GM23248 (cell line): ENCODE data around the gene CDC14A. TPM values are rescaled to one million over a fixed set of nuclear protein-coding genes. Genes with fewer than 3 reads are reported as not detected.
"Not testable (repeated sequence)": the region's sequence is repeated elsewhere in the genome, so short reads cannot be mapped to it uniquely, and the experiment has no call there.

Source experiments
- DNase-seq: peaks from one replicate; pipeline ENCODE4 v3.0.0-alpha.2; 2015
- H2AFZ ChIP-seq: fragments of 200-600 bp; sonication (generic); 2 replicates; pipeline ENCODE4 v1.6.1; 2016; ENCODE audit warnings: antibody characterized with exemption
- H3F3A ChIP-seq: fragments of 200-600 bp; sonication (generic); 2 replicates; pipeline ENCODE4 v1.6.1; 2016; ENCODE audit warnings: mild to moderate bottlenecking, antibody characterized with exemption, mixed run types; ENCODE audit not compliant: insufficient read depth
- H3K27ac ChIP-seq: fragments of 200-600 bp; sonication (generic); 2 replicates; pipeline ENCODE4 v1.5.1; 2016; ENCODE audit warnings: mild to moderate bottlenecking
- H3K27me3 ChIP-seq: fragments of 200-600 bp; sonication (generic); replicated peaks from 2 replicates; pipeline ENCODE4 v1.6.1; 2016; ENCODE audit warnings: mild to moderate bottlenecking; ENCODE audit not compliant: insufficient read depth
- H3K36me3 ChIP-seq: fragments of 200-600 bp; sonication (generic); 2 replicates; pipeline ENCODE4 v1.6.1; 2016; ENCODE audit warnings: low read depth, mild to moderate bottlenecking
- H3K4me1 ChIP-seq: fragments of 200-600 bp; sonication (generic); 2 replicates; pipeline ENCODE4 v1.6.1; 2016; ENCODE audit warnings: mild to moderate bottlenecking; ENCODE audit not compliant: insufficient read depth
- H3K4me2 ChIP-seq: fragments of 200-600 bp; sonication (generic); one replicate; pipeline ENCODE4 v1.6.1; 2016; ENCODE audit warnings: mild to moderate bottlenecking; ENCODE audit not compliant: unreplicated experiment
- H3K4me3 ChIP-seq: fragments of 200-600 bp; sonication (generic); 2 replicates; pipeline ENCODE4 v1.5.1; 2016; ENCODE audit warnings: mild to moderate bottlenecking
- H3K79me2 ChIP-seq: fragments of 200-600 bp; sonication (generic); 2 replicates; pipeline ENCODE4 v1.6.1; 2016; ENCODE audit warnings: mild to moderate bottlenecking; ENCODE audit not compliant: insufficient read depth
- H3K9ac ChIP-seq: fragments of 200-600 bp; sonication (generic); 2 replicates; pipeline ENCODE4 v1.6.1; 2016; ENCODE audit warnings: mild to moderate bottlenecking
- H3K9me2 ChIP-seq: fragments of 200-600 bp; sonication (generic); 2 replicates; pipeline ENCODE4 v1.6.1; 2016; ENCODE audit warnings: mixed run types, mild to moderate bottlenecking, moderate library complexity; ENCODE audit not compliant: insufficient read depth
- H3K9me3 ChIP-seq: fragments of 200-600 bp; sonication (generic); one replicate; pipeline ENCODE4 v1.6.1; 2017; ENCODE audit warnings: low read depth
- H4K20me1 ChIP-seq: fragments of 200-600 bp; sonication (generic); 2 replicates; pipeline ENCODE4 v1.6.0; 2016; ENCODE audit not compliant: insufficient read depth
- EZH2 ChIP-seq: fragments of 200-600 bp; sonication (generic); IDR thresholded peaks from 2 replicates; pipeline ENCODE4 v1.6.1; 2018; ENCODE audit warnings: antibody characterized with exemption, mild to moderate bottlenecking; ENCODE audit not compliant: insufficient read depth, poor library complexity, severe bottlenecking
- EZH2phosphoT487 ChIP-seq: fragments of 200-600 bp; sonication (generic); IDR thresholded peaks from 2 replicates; pipeline ENCODE4 v1.6.1; 2018; ENCODE audit warnings: antibody characterized with exemption, moderate library complexity, mild to moderate bottlenecking, low read depth; ENCODE audit not compliant: insufficient read depth
- WGBS, 2 experiments: methylation state at CpG; one replicate each; pipeline ENCODE4 v1.1.6; 2015 to 2017; ENCODE audit warnings: low lambda C conversion rate in 2 of 2, low coverage in 1 of 2; ENCODE audit errors: missing lambda C conversion rate in 2 of 2; 5-methylcytosine and 5-hydroxymethylcytosine counted together
- in situ Hi-C: fragments of 300-500 bp; cut with MboI; formaldehyde crosslinking; loops from 2 replicates; pipeline ENCODE4 v1.15.0; 2020
- polyA plus RNA-seq: library from polyadenylated mRNA; unstranded; fragments of >200 nt; fragmentation: Nextera tagmentation; extraction: Ambion mirVana; gene quantifications from 2 replicates; pipeline ENCODE4 v1.2.1, GENCODE V29; 2016
- total RNA-seq: library from RNA; depleted of rRNA; stranded (reverse); fragments of >200 nt; shearing (Covaris generic); gene quantifications from 2 replicates; pipeline ENCODE4 v1.2.3, GENCODE V29; 2014

Gene CDC14A
- total and polyA plus RNA-seq, 2 experiments from 2014 or later, result 1.5 to 1.8 TPM

DNA sequence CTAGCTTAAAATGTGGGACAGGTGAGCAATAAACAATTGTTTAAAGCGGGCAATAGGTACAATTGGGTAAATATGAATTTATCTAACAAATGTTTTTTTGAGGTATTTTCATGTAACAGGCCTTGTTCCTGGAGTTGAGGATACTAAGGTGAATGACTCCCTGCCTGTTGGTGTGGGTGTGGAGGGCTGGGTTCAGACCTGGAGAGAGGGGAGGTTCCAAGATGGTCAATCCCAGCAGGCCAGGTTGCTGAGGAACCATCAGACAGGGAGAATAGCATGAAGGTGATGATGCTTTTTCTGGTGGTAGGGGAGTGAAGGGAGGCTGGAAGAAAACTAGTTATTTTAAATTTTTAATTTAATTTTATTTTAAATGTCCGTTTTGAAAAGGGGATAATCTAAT lies 46.3 kb downstream of the CDC14A start:
- no peaks in the 10 kb centered on the region for H3K36me3 ChIP-seq
- in situ Hi-C loops, result no loop called here
- H3K27me3 ChIP-seq, result no peaks in the 10 kb centered on the region
- H3K9me2 ChIP-seq, result no peaks in the 10 kb centered on the region
- no peak overlapping the region for H3K9ac ChIP-seq
- no peak overlapping the region for H2AFZ ChIP-seq
- no peaks in the 10 kb centered on the region for H3K79me2 ChIP-seq
- H3K4me3 ChIP-seq, result no peak overlapping the region
- no peaks in the 10 kb centered on the region for H3K9me3 ChIP-seq
- 72 to 73% methylated on average over 2 of the region's 2 CpGs for WGBS, 2 experiments
- H3F3A ChIP-seq, result no peaks in the 10 kb centered on the region
- no peaks in the 10 kb centered on the region for H4K20me1 ChIP-seq
- no peak overlapping the region for H3K4me2 ChIP-seq
- no peak overlapping the region for H3K27ac ChIP-seq
- TF ChIP-seq EZH2, result no peak
- TF ChIP-seq EZH2phosphoT487, result no peak
- H3K4me1 ChIP-seq, result no peaks in the 10 kb centered on the region
- no peak for DNase-seq

DNA sequence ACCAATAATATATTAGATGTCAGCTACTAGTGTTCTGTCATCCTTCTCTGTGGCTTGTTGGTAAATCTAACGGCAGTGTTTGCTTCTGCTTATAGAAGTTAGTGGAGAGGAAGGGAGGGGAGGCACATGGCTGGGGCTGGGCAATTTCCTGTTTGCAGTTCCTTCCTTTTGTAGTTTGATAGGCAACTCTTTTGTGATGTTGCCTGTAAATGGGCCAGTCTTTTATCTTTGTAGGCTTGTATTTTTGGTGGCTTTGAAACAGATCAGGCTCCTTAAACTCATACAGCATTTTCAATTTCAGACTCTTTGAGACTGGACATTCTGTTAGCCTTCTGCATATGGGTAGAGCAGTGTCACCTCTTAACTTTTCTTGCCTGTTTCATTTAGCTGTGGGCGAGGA lies 48.1 kb downstream of the CDC14A start:
- Histone ChIP-seq H3K79me2 (no peaks in the 10 kb centered on the region), H3K9me3 (no peaks in the 10 kb centered on the region), H4K20me1 (no peaks in the 10 kb centered on the region), H3K4me1 (no peaks in the 10 kb centered on the region), H3K4me2 (no peak overlapping the region), H3K27me3 (no peaks in the 10 kb centered on the region), H3K9me2 (no peaks in the 10 kb centered on the region), H2AFZ (no peak overlapping the region), H3K4me3 (no peak overlapping the region), H3K27ac (no peak overlapping the region), H3K9ac (no peak overlapping the region), H3F3A (no peaks in the 10 kb centered on the region), H3K36me3 (no peaks in the 10 kb centered on the region)
- TF ChIP-seq EZH2 (no peak), EZH2phosphoT487 (no peak)
- WGBS, 2 experiments, result 65 to 70% methylated on average over 2 of the region's 2 CpGs
- in situ Hi-C loops, result no loop called here
- no peak for DNase-seq

DNA sequence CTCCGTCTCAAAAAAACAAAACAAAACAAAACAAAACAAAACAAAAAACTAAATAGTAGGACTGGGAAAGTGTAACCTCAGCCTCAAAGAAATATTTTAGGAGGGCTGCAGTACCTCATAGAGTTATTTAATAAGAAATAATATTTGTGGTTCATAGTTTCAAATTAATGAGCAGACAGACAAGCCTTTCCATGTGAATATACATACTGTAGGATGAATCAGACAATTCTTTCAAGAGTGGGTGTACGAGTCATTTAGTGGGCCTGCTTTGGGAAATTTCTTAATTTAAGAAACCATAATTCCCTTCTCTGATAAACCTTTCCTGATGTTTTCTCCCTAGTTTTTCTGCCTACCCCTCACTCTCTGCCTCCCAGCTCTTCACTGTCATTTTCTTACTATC lies 52.5 kb downstream of the CDC14A start:
- Histone ChIP-seq H3K27me3 (no peaks in the 10 kb centered on the region), H4K20me1 (no peaks in the 10 kb centered on the region), H3K27ac (no peak overlapping the region), H3K36me3 (no peaks in the 10 kb centered on the region), H3K4me1 (no peaks in the 10 kb centered on the region), H3K9me2 (no peaks in the 10 kb centered on the region), H3K4me2 (no peak overlapping the region), H3F3A (no peaks in the 10 kb centered on the region), H3K9ac (no peak overlapping the region), H2AFZ (no peak overlapping the region), H3K9me3 (no peaks in the 10 kb centered on the region), H3K79me2 (no peaks in the 10 kb centered on the region), H3K4me3 (no peak overlapping the region)
- WGBS, 2 experiments, result 52 to 53% methylated on average over 2 of the region's 2 CpGs
- DNase-seq, result peak; percentile 57
- in situ Hi-C loops, result no loop called here
- TF ChIP-seq EZH2 (no peak), EZH2phosphoT487 (no peak)

DNA sequence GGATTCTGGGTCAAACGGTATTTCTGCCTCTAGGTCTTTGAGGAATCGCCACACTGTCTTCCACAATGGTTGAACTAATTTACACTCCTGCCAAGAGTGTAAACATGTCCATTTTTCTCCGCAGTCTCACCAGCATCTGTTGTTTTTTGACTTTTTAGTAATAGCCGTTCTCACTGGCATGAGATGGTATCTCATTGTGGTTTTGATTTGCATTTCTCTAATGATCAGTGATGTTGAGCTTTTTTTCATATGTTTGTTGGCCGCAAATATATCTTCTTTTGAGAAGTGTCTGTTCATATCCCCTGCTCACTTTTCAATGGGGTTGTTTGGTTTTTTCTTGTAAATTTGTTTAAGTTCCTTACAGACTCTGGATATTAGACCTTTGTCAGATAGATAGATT lies 53.6 kb downstream of the CDC14A start:
- H3K9me2 ChIP-seq, H3K9me3 ChIP-seq, H3K4me1 ChIP-seq, H3K27me3 ChIP-seq, H3K4me3 ChIP-seq, H3F3A ChIP-seq, H3K79me2 ChIP-seq, H3K9ac ChIP-seq, H3K27ac ChIP-seq, H2AFZ ChIP-seq, H3K4me2 ChIP-seq, in situ Hi-C loops, H4K20me1 ChIP-seq, DNase-seq, H3K36me3 ChIP-seq: not testable (repeated sequence)
- 95% methylated on average over 5 of the region's 5 CpGs for WGBS, 2 experiments

DNA sequence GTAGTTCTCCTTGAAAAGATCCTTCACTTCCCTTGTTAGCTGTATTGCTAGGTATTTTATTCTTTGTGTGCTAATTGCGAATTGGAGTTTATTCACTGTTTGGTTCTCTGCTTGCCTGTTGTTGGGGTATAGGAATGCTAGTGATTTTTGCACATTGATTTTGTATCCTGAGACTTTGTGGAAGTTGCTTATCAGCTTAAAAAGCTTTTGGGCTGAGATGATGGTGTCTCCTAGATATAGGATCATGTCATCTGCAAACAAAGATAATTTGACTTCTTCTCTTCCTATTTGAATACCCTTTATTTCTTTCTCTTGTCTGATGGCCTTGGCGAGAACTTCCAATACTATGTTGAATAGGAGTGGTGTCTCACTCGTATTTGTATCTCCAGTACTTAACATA lies 55.1 kb downstream of the CDC14A start:
- H3F3A ChIP-seq, H3K9ac ChIP-seq, in situ Hi-C loops, H3K27me3 ChIP-seq, H3K9me2 ChIP-seq, H3K27ac ChIP-seq, H3K79me2 ChIP-seq, H4K20me1 ChIP-seq, H3K9me3 ChIP-seq, H3K4me2 ChIP-seq, H3K4me1 ChIP-seq, H3K36me3 ChIP-seq, H3K4me3 ChIP-seq, H2AFZ ChIP-seq, DNase-seq: not testable (repeated sequence)
- 84 to 86% methylated on average over 3 of the region's 3 CpGs for WGBS, 2 experiments
